A673 (cell line): ENCODE data around the gene FAM168B.

Experiments
- CTCF ChIP-seq: fragments of 300-800, 200-600 bp; sonication (generic); conservative IDR thresholded peaks from 2 replicates; pipeline ENCODE4 v1.5.1; 2017; ENCODE audit warnings: low read depth, mild to moderate bottlenecking, antibody characterized with exemption, low read length, moderate library complexity, mixed read lengths
- EZH2 ChIP-seq: fragments of 200-600 bp; sonication (generic); IDR thresholded peaks from 2 replicates; pipeline ENCODE4 v1.6.1; 2017; ENCODE audit warnings: borderline replicate concordance, low read depth, mild to moderate bottlenecking, mixed read lengths, antibody characterized with exemption, low read length; ENCODE audit not compliant: poor library complexity, severe bottlenecking

- TF ChIP-seq CTCF (no peak), EZH2 (no peak)
Observed at GRCh38 chr2:131042148-131042775, 51.0 kb downstream of the FAM168B start.
